Sigmoid colon (tissue), 7 donors: ENCODE data around the gene PIGQ. TPM values are rescaled to one million over a fixed set of nuclear protein-coding genes. Genes with fewer than 3 reads are reported as not detected.

ENCODE experiments used
- DNase-seq: peaks from one replicate; pipeline ENCODE4 v3.0.0-alpha.2; 2019
- H3K27ac ChIP-seq, 4 donors: fragments of 200-600 bp; sonication (generic); one replicate each; pipeline ENCODE4 v1.5.1; 2016 to 2019; ENCODE audit warnings: mild to moderate bottlenecking in 1 of 4
- H3K27me3 ChIP-seq, 3 donors: fragments of 200-600 bp; sonication (generic); one replicate each; pipeline ENCODE4 v1.5.1; 2019; ENCODE audit warnings: mild to moderate bottlenecking in 1 of 3
- H3K36me3 ChIP-seq, 4 donors: fragments of 200-600 bp; sonication (generic); one replicate each; pipeline ENCODE4 v1.5.1; 2016 to 2019
- H3K4me1 ChIP-seq, 4 donors: fragments of 200-600 bp; sonication (generic); one replicate each; pipeline ENCODE4 v1.5.1; 2017 to 2019
- H3K4me3 ChIP-seq, 4 donors: fragments of 200-600 bp; sonication (generic); one replicate each; pipeline ENCODE4 v1.5.1; 2017 to 2019; ENCODE audit warnings: mild to moderate bottlenecking in 2 of 4, moderate library complexity in 1 of 4
- H3K9me3 ChIP-seq, 4 donors: fragments of 200-600 bp in 3 of 4; sonication (generic) in 3 of 4; one replicate each; pipeline versions ENCODE4 v1.5.1 to v1.6.1; 2013 to 2019
- EP300 ChIP-seq, 4 donors: sonication (generic); formaldehyde crosslinking; IDR thresholded peaks; one replicate each; pipeline ENCODE4 v1.6.1; 2017; ENCODE audit warnings: antibody characterized with exemption in 4 of 4
- POLR2A ChIP-seq, 2 donors: fragments of 450-650 bp; IDR thresholded peaks; one replicate each; pipeline ENCODE4 v1.6.1; 2016; ENCODE audit warnings: antibody characterized with exemption in 2 of 2, mild to moderate bottlenecking in 2 of 2, moderate library complexity in 2 of 2
- POLR2AphosphoS5 ChIP-seq, 4 donors: sonication (generic); formaldehyde crosslinking; IDR thresholded peaks; one replicate each; pipeline ENCODE4 v1.6.1; 2017; ENCODE audit warnings: antibody characterized with exemption in 4 of 4
- WGBS, 2 donors: extraction: QIAGEN DNeasy Blood & Tissue Kit; methylation state at CpG; one replicate each; pipeline ENCODE4 v1.1.7; 2013; 5-methylcytosine and 5-hydroxymethylcytosine counted together
- intact Hi-C: fragments of 100-400 bp; cut with DNase I; formaldehyde crosslinking; loops from one replicate; pipeline ENCODE4 v1.15.1; 2023
- polyA plus RNA-seq, 3 donors: library from polyadenylated mRNA; stranded (reverse); fragments of 200-250 nt; gene quantifications; one replicate each; pipeline ENCODE4 v1.2.3, GENCODE V29; 2013
- total RNA-seq, 4 donors: library from RNA; depleted of rRNA; stranded (reverse); fragments of >200 nt; gene quantifications; one replicate each; pipeline ENCODE4 v1.1.0, GENCODE V29; 2016
- TF ChIP-seq, protein P1 (sequence below), 4 experiments: fragments of 450-650 bp in 3 of 4; fragments of 200-600 bp in 1 of 4; IDR thresholded peaks; one replicate each; pipeline ENCODE4 v1.5.1; 2016 to 2019; ENCODE audit warnings: antibody characterized with exemption in 4 of 4, mild to moderate bottlenecking in 3 of 4, moderate library complexity in 2 of 4
- donor health status: healthy with polysubstance abuse.
- donor health status: Bipolar disorder and iron deficiency.
- donor health status: healthy.

The PIGQ gene
- total and polyA plus RNA-seq, 7 donors, result 11.1 to 47.4 (median 17.8) TPM

DNA sequence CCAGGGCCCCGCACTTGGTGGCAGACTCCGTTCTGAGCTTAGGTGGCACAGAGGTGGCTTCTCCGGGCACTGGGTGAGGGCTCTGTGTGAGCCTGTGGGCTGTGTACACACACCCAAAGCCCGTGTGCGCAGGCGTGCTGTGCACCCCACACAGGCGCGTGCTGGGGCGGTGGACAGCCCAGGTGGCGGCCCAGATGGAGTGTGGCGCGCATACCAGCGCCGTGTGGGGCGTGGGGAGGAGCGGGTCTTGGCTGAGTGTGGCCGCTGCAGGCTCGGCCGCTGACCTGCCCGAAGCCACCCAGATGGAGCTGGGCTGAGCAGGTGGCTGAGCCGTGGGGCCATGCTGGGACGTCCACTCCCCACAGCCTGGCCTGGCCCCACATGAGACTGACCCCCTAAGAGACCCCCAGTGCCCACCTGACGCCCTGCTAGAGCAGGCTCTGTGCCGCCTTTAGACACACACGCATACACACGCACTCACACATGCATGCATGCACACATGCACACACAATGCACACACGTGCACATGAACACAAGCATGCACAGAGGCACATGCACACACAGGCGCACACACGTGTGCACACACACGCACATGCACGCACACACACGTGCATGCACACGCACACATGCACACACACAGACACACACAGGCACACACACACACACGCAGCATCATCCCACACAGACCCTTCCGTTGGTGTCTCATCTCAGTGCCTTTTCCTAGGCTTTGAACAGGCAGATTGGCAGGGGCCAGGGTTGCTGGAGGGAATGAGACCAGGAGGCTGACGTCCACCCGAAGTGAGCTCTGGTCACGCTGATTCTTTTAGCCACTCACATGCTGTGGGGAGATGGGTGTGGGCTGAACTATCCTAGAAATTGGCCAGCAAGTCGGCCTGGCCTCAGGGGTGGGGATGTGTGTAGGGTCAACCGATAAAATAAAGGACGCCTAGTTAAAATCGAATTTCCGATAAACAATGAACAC lies 7.5 kb upstream of the PIGQ start:
- TF ChIP-seq EP300 (IDR thresholded peaks at IDR 0.05) (no peak), POLR2AphosphoS5 (IDR thresholded peaks at IDR 0.05) (no peak), POLR2A (IDR thresholded peaks at IDR 0.05) (no peak)
- TF ChIP-seq, protein P1, sequence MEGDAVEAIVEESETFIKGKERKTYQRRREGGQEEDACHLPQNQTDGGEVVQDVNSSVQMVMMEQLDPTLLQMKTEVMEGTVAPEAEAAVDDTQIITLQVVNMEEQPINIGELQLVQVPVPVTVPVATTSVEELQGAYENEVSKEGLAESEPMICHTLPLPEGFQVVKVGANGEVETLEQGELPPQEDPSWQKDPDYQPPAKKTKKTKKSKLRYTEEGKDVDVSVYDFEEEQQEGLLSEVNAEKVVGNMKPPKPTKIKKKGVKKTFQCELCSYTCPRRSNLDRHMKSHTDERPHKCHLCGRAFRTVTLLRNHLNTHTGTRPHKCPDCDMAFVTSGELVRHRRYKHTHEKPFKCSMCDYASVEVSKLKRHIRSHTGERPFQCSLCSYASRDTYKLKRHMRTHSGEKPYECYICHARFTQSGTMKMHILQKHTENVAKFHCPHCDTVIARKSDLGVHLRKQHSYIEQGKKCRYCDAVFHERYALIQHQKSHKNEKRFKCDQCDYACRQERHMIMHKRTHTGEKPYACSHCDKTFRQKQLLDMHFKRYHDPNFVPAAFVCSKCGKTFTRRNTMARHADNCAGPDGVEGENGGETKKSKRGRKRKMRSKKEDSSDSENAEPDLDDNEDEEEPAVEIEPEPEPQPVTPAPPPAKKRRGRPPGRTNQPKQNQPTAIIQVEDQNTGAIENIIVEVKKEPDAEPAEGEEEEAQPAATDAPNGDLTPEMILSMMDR (IDR thresholded peaks at IDR 0.05), result no peak
- WGBS, 2 donors, result 75 to 89% methylated on average over 43 of the region's 43 CpGs
- Histone ChIP-seq H3K9me3 (no peaks in the 10 kb centered on the region), H3K36me3 (no peaks in the 10 kb centered on the region), H3K4me3 (no peak overlapping the region), H3K27ac (no peak overlapping the region), H3K27me3 (peaks cover 24 to 57% (median 42%) of the 10 kb centered on the region in 3 donors), H3K4me1 (peaks cover 0 to 36% (median 28%) of the 10 kb centered on the region in 4 donors)
- intact Hi-C loops, result no loop called here
- no peak for DNase-seq

DNA sequence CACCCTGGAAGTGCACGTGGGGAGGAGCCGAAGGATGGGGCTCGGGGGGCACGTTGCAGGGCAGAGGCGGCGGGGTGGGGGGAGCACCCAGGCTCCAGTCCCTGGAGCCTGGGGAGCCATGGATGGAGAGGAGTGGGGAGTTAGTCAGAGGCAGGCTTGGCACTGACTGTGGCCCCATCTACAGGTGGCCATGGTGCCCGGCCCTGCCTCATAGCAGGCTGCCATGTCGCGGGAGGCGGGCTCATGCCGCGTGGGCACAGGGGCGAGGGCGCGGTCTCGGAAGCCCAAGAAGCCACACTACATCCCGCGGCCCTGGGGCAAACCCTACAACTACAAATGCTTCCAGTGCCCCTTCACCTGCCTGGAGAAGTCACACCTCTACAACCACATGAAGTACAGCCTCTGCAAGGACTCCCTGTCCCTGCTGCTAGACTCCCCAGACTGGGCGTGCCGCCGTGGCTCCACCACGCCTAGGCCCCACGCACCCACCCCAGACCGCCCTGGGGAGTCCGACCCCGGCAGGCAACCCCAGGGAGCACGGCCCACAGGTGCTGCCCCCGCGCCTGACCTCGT lies 6.6 kb upstream of the PIGQ start:
- no peaks in the 10 kb centered on the region for H3K36me3 ChIP-seq
- peaks cover 0 to 42% (median 34%) of the 10 kb centered on the region in 4 donors for H3K4me1 ChIP-seq
- H3K27ac ChIP-seq, result no peak overlapping the region
- WGBS, 2 donors, result 47 to 85% methylated on average over 30 of the region's 30 CpGs
- TF ChIP-seq EP300 (IDR thresholded peaks at IDR 0.05), result no peak
- TF ChIP-seq POLR2A (IDR thresholded peaks at IDR 0.05), result no peak
- no peak for TF ChIP-seq POLR2AphosphoS5 (IDR thresholded peaks at IDR 0.05)
- TF ChIP-seq, protein P1 (IDR thresholded peaks at IDR 0.05), result no peak
- intact Hi-C loops, result no loop called here
- no peaks in the 10 kb centered on the region for H3K9me3 ChIP-seq
- DNase-seq, result no peak
- H3K27me3 ChIP-seq, result peaks cover 24 to 52% (median 39%) of the 10 kb centered on the region in 3 donors
- H3K4me3 ChIP-seq, result no peak overlapping the region

GRCh38 chr16:564690-565418 lies 4.9 kb upstream of the PIGQ start:
- TF ChIP-seq, protein P1 (IDR thresholded peaks at IDR 0.05), result no peak
- TF ChIP-seq POLR2A (IDR thresholded peaks at IDR 0.05) (no peak), POLR2AphosphoS5 (IDR thresholded peaks at IDR 0.05) (no peak), EP300 (IDR thresholded peaks at IDR 0.05) (no peak)
- Histone ChIP-seq H3K9me3 (no peaks in the 10 kb centered on the region), H3K27me3 (peaks cover 17 to 35% (median 22%) of the 10 kb centered on the region in 3 donors), H3K4me3 (no peak overlapping the region), H3K36me3 (no peaks in the 10 kb centered on the region), H3K4me1 (peaks cover 0 to 50% (median 42%) of the 10 kb centered on the region in 4 donors), H3K27ac (no peak overlapping the region)
- intact Hi-C loops, result no loop called here
- 80 to 88% methylated on average over 42 of the region's 42 CpGs for WGBS, 2 donors
- DNase-seq, result no peak

- peaks cover 9 to 27% (median 16%) of the 10 kb centered on the region in 3 donors for H3K27me3 ChIP-seq
- H3K4me1 ChIP-seq, result peaks cover 0 to 52% (median 42%) of the 10 kb centered on the region in 4 donors
- no peak overlapping the region for H3K4me3 ChIP-seq
- no peaks in the 10 kb centered on the region for H3K9me3 ChIP-seq
- whole genome bisulfite sequencing, 2 donors, result 62 to 65% methylated on average over 35 of the region's 35 CpGs
- H3K36me3 ChIP-seq, result no peaks in the 10 kb centered on the region
- peak overlapping the region in 1 of 4 donors; percentile 62 for H3K27ac ChIP-seq
- no peak for TF ChIP-seq EP300 (IDR thresholded peaks at IDR 0.05)
- TF ChIP-seq POLR2AphosphoS5 (IDR thresholded peaks at IDR 0.05), result no peak
- TF ChIP-seq, protein P1 (IDR thresholded peaks at IDR 0.05), result no peak
- no peak for TF ChIP-seq POLR2A (IDR thresholded peaks at IDR 0.05)
- DNase-seq, result no peak
- intact Hi-C loops, result no loop called here
Observed at GRCh38 chr16:565419-566330, 4.1 kb upstream of the PIGQ start.
